Measurements from ENCODE around the gene PIRT. TPM values are rescaled to one million over a fixed set of nuclear protein-coding genes. Genes with fewer than 3 reads are reported as not detected.
"Not testable (repeated sequence)": the region's sequence is repeated elsewhere in the genome, so short reads cannot be mapped to it uniquely, and the experiment has no call there.

The PIRT gene
- total and polyA plus RNA-seq, 8 donors = under 0.01 to 2.6 (median 0.31) TPM; not detected in 4

- 50 to 62% (median 55%) methylated on average over 4 of the region's 4 CpGs for WGBS, 5 donors
- DNase-seq = no peak
- Histone ChIP-seq H3K27me3 (no peaks in the 10 kb centered on the region), H3K4me1 (no peaks in the 10 kb centered on the region), H3K36me3 (no peaks in the 10 kb centered on the region), H3K4me3 (no peak overlapping the region), H3K27ac (no peak overlapping the region), H3K9me3 (no peaks in the 10 kb centered on the region)
- intact Hi-C loops (cut with DNase I; ENCODE audit: low total_unique reads) = no loop called here
- TF ChIP-seq POLR2AphosphoS5 (IDR thresholded peaks at IDR 0.05) (no peak), EP300 (IDR thresholded peaks at IDR 0.05) (no peak), POLR2A (IDR thresholded peaks at IDR 0.05) (no peak)
These were observed 20.1 kb upstream of the PIRT start for GRCh38 chr17:10857976-10858375.

- H3K4me1 ChIP-seq = peaks cover 6 to 26% (median 23%) of the 10 kb centered on the region in 4 donors
- intact Hi-C loops (cut with DNase I; ENCODE audit: low total_unique reads) = loop anchor here (5.0 to 10.0 kb wide), 3 partner anchors 94 to 202 kb away; no protein-coding TSS in a partner anchor
- not testable (repeated sequence) for H3K27ac ChIP-seq, H3K4me3 ChIP-seq, DNase-seq, H3K9me3 ChIP-seq, H3K36me3 ChIP-seq, H3K27me3 ChIP-seq
- WGBS, 5 donors = 81 to 97% (median 89%) methylated on average over 4 to 6 of the region's 6 CpGs
These were observed 8.7 kb upstream of the PIRT start for GRCh38 chr17:10846636-10847035.

DNA sequence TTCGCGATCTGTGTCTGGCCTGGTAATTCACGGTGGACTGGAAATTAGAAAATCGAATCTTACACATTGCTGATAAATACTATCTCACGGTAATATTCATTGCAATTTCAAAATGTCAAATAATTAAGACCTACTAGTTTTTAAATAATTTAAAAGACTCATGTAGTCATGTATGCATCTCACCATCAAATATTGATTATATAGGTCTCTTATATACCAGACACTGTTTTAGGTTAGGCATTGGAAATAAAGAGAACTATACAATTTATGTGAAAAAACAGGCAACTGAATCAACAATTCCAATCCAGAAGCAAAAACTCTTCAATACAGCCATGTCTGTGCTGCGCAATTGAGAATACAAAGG is 7.5 kb upstream of the PIRT start:
- Histone ChIP-seq H3K4me3 (peak overlapping the region in 3 of 4 donors; percentile 42 to 50 (median 49)), H3K27me3 (peaks cover 0 to 4% (median 0%) of the 10 kb centered on the region in 3 donors), H3K4me1 (peaks cover 6 to 26% (median 23%) of the 10 kb centered on the region in 4 donors), H3K9me3 (no peaks in the 10 kb centered on the region), H3K36me3 (no peaks in the 10 kb centered on the region), H3K27ac (peak overlapping the region in 2 of 5 donors; percentile 78 to 86)
- 16 to 22% (median 17%) methylated on average over 6 of the region's 6 CpGs for WGBS, 5 donors
- intact Hi-C loops (cut with DNase I; ENCODE audit: low total_unique reads) = loop anchor here (5.0 to 10.0 kb wide), 3 partner anchors 93 to 201 kb away; no protein-coding TSS in a partner anchor
- no peak for DNase-seq
- no peak for TF ChIP-seq POLR2AphosphoS5 (IDR thresholded peaks at IDR 0.05)
- TF ChIP-seq, protein P1, sequence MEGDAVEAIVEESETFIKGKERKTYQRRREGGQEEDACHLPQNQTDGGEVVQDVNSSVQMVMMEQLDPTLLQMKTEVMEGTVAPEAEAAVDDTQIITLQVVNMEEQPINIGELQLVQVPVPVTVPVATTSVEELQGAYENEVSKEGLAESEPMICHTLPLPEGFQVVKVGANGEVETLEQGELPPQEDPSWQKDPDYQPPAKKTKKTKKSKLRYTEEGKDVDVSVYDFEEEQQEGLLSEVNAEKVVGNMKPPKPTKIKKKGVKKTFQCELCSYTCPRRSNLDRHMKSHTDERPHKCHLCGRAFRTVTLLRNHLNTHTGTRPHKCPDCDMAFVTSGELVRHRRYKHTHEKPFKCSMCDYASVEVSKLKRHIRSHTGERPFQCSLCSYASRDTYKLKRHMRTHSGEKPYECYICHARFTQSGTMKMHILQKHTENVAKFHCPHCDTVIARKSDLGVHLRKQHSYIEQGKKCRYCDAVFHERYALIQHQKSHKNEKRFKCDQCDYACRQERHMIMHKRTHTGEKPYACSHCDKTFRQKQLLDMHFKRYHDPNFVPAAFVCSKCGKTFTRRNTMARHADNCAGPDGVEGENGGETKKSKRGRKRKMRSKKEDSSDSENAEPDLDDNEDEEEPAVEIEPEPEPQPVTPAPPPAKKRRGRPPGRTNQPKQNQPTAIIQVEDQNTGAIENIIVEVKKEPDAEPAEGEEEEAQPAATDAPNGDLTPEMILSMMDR (IDR thresholded peaks at IDR 0.05) = peak in 1 of 7 experiments; percentile 9

- peaks cover 6 to 26% (median 23%) of the 10 kb centered on the region in 4 donors for H3K4me1 ChIP-seq
- no peaks in the 10 kb centered on the region for H3K36me3 ChIP-seq
- peak overlapping the region; percentile 42 to 50 (median 48) for H3K4me3 ChIP-seq
- peaks cover 0 to 4% (median 0%) of the 10 kb centered on the region in 3 donors for H3K27me3 ChIP-seq
- DNase-seq = peak; percentile 90 to 95
- TF ChIP-seq, protein P1 (IDR thresholded peaks at IDR 0.05) = peak in 6 of 7 experiments; percentile 83 to 98 (median 95)
- TF ChIP-seq POLR2A (IDR thresholded peaks at IDR 0.05) = no peak
- peak in 2 of 3 donors; percentile 61 to 66 for TF ChIP-seq POLR2AphosphoS5 (IDR thresholded peaks at IDR 0.05)
- H3K27ac ChIP-seq = peak overlapping the region; percentile 78 to 94 (median 86)
- WGBS, 5 donors = 2 to 4% (median 3%) methylated on average over 27 to 28 of the region's 28 CpGs
- intact Hi-C loops (cut with DNase I; ENCODE audit: low total_unique reads) = loop anchor here (5.0 to 10.0 kb wide), 3 partner anchors 93 to 200 kb away; no protein-coding TSS in a partner anchor
- no peaks in the 10 kb centered on the region for H3K9me3 ChIP-seq
These were observed 6.9 kb upstream of the PIRT start for GRCh38 chr17:10844621-10845387.

DNA sequence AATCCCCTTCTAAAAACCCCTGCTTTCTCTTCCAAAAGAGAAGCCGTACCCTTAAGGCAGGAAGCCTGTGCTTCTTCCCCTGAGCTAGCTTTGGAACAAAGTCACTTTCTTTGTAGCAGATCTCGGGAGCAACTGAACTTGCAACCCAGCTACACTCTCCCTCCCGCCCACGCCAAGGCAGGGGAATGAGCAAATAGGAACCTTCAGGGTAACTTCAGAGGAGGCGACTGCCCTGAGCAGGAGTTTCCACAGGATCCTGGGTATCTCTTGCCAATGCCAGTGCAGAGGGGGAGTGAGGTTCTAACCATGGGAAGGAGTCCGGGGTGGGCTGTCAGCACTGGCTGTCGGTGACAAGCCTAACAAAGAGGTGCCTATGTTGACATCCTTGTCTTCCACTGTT is 5.9 kb upstream of the PIRT start:
- peak overlapping the region; percentile 78 to 94 (median 86) for H3K27ac ChIP-seq
- H3K4me3 ChIP-seq = no peak overlapping the region
- DNase-seq = peak; percentile 71 to 86

More for the DNA sequence above, 5.9 kb upstream of the PIRT start:
- intact Hi-C loops (cut with DNase I; ENCODE audit: low total_unique reads) = loop anchor here (10.0 kb wide), 1 partner anchor 199 kb away; no protein-coding TSS in a partner anchor
- Histone ChIP-seq H3K36me3 (no peaks in the 10 kb centered on the region), H3K27me3 (peaks cover 0 to 4% (median 0%) of the 10 kb centered on the region in 3 donors), H3K9me3 (no peaks in the 10 kb centered on the region), H3K4me1 (peaks cover 6 to 26% (median 23%) of the 10 kb centered on the region in 4 donors)
- WGBS, 5 donors = 16 to 38% (median 32%) methylated on average over 7 of the region's 7 CpGs
- TF ChIP-seq POLR2AphosphoS5 (IDR thresholded peaks at IDR 0.05) (peak in 2 of 3 donors; percentile 25 to 91), POLR2A (IDR thresholded peaks at IDR 0.05) (no peak), EP300 (IDR thresholded peaks at IDR 0.05) (no peak)
- TF ChIP-seq, protein P1 (IDR thresholded peaks at IDR 0.05) = no peak
